Embryonic facial prominence (tissue), 1 donor: Measurements from ENCODE around the gene DIAPH1.
A peak's percentile ranks its signal among the peaks of the same experiment; 100 is the strongest.

Source experiments
- DNase-seq: peaks from one replicate; pipeline ENCODE4 v3.0.0-alpha.2; 2016; ENCODE audit errors: extremely low spot score

Gene DIAPH1

DNA sequence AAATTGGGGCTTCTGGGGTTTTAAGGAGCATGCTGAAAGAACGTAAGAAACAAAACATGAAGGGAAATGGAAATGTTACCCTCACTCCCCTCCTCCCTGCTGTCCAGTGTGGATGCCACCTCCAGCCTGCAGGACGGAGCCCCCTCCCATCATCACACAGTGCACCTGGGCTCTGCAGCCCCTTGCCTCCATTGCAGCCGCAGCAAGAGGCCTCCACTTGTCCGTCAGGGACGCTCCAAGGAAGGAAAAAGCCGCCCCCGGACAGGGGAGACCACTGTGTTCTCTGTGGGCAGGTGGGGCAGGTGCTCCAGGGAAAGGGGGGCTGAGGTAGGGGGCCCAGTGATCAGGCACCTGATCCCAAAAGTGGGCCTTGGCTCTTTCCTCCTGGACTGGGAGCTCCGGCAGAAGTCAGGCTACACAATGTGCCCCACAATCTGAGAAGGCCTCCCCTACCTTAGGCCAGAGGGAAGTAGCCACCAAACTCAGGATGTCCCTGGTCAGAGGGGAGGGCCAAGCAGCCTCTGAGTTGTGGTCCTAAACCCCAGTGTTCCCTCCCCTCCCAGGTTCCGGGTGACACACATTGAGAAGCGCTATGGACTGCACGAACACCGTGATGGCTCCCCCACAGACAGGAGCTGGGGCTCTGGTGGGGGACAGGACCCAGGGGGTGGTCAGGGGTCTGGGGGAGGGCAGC, 20.7 kb upstream of the DIAPH1 start:
- no peak for DNase-seq

DNA sequence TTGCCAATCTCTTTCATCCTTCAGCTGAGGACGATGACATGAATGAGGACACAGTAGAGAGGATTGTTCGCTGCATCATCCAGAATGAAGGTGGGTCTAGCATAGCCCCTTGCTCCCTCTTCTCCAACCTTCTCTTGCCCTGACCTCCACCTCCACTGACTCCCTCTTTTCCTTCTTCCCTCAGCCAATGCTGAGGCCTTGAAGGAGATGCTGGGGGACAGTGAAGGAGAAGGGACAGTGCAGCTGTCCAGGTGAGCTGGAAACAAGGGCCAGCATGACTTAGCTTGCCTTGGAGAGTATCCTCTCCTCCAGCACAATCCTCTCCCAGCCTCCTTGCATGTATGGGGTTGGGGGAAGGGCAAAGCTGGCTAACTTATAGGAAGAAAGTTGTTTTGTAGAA, 20.0 kb upstream of the DIAPH1 start:
- DNase-seq = no peak

DNA sequence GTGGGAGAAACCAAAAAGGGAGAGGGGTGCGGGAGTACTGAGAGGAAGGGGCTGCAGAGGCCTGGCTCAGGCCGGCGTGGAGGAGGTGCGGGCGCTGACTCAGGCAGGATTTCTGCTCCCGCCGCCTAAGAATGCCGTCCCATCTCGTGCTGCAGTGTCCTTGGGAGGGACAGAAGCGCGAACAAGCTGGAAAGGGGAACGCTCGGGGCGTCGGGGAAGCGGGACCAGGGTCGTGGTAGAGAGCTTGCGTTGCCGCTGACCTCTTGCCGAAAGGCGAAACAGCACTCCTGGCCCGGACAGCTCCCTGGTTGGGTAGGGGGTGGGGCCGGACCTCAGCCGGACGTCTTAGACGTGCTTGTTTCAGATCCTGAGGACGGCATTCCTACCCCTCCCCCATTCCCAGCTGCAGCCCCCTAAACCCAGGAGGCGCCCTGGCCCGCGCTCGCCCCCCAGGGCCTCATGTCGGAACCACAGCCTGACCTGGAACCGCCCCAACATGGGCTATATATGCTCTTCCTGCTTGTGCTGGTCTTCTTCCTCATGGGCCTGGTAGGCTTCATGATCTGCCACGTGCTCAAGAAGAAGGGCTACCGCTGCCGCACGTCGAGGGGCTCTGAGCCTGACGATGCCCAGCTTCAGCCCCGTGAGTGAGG, 19.1 kb upstream of the DIAPH1 start:
- DNase-seq = no peak

GRCh38 chr5:141637123-141637766, 18.4 kb upstream of the DIAPH1 start:
- no peak for DNase-seq

- peak; percentile 79 for DNase-seq
Observed at GRCh38 chr5:141636413-141637122, 17.8 kb upstream of the DIAPH1 start, which contains the start of the genes HDAC3 and RELL2. TSS of gene HDAC3 (minus strand) at chr5:141636849. CDS start at chr5:141636790, 59 bp downstream. TSS of gene RELL2 (plus strand) at chr5:141636997. CDS start at chr5:141638226, 1,229 bp downstream.

- DNase-seq = no peak
Observed at GRCh38 chr5:141636106-141636412, 17.3 kb upstream of the DIAPH1 start.

GRCh38 chr5:141635646-141636045, 16.8 kb upstream of the DIAPH1 start:
- no peak for DNase-seq

- DNase-seq = no peak
Observed at GRCh38 chr5:141634720-141635119, 15.9 kb upstream of the DIAPH1 start.

DNA sequence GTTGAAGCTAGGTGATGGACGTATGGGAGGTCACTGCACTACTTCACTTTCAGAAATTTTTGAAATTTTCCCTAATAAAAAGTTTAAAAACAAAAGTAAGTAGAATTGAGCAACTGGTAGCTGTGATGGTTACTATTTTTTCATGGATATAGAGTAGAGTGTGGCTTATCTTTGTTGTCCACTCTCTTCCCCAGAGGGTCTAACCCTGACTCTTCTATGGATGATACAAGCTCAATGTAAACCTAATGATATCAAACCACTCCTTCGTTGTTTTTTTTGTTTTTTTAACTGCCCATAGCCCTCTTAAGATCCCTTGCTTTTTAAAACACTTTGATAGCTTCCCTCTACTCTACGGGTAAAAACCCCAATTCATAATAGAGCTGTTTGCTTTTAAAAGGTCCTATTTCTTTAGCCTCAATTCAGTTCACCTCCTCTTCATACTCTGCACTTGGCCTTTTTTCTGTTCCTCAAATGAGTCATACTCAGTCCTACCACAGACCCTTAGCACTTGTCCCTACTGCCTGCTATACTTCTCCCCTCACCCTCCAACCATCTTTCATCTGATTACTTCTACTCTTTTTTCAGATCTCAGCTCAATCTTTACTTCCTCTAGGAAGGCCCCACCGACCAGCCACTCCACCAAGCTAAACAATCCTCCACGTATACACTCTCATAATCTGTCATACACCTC, 15.2 kb upstream of the DIAPH1 start:
- DNase-seq = no peak

DNA sequence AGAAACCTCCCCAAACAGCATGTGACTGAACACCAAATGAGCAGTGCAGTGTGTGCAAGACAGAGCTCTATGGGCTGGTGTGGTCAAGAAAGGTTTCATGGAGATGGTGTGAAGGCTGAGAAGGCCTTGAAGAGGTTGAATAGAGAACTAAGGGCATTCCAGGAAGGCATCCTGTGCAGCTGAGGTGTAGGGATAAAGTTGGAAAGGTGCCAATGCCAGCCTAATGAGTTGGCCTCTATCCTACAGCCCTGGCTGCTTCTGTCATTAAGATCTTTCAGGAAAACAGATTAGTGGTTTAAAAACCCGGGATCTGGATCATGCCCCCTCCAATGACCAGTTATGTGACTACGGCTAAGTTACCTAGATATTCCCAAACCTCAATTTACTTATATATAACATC, 13.8 kb upstream of the DIAPH1 start:
- DNase-seq = no peak

DNA sequence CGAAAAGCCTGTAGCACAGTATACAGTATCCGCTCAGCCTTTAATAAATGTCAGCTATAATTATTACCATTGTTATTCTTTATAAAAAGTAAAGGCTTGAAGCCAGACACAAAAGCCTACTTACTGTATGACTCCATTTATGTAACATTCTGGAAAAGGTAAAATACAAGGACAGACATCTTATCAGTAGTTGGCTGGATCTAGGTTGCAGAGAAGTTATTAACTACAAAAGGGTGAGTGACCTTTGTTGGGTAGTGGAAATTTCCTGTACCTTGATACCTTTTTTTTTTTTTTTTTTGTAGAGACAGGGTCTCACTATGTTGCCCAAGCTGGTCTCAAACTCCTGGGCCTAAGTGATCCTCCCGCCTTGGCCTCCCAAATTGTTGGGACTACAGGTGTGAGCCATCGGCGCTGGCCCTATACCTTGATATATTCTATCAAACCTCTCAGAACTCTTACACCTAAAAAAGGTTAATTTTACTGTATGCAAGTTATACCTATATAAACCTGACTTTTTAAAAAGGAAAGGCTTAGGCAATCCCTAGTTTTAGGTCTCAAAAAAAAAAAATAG, 11.9 kb upstream of the DIAPH1 start:
- DNase-seq = no peak

DNA sequence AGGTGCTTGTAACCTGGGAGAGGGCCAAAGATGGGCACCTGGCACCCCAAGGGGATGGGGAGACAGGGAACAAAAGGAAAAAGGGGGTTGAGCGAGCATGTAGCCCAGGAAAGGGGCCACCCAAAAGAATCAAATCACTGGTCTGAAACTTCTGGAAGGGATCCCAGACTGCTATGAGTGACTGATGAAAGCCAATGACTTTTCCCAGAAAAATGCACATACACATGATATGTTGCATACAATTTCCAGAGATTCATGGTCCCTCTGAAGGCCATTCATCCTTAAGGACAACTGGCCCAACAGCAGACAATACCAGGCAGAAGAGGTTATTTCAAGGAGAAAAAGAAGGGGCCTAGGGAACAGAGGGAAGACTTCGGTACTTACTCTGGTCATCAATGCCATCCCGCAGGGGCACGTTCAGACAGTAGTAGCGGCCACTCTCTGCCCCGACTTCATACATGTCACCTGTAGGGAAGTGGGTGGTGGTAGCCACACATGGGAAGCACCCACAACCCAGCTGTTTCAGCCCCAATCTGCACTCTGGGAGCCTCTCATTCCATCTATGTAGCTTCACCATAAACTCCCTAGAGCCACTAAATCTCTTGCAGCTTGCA, 9.5 kb upstream of the DIAPH1 start:
- DNase-seq = no peak

DNA sequence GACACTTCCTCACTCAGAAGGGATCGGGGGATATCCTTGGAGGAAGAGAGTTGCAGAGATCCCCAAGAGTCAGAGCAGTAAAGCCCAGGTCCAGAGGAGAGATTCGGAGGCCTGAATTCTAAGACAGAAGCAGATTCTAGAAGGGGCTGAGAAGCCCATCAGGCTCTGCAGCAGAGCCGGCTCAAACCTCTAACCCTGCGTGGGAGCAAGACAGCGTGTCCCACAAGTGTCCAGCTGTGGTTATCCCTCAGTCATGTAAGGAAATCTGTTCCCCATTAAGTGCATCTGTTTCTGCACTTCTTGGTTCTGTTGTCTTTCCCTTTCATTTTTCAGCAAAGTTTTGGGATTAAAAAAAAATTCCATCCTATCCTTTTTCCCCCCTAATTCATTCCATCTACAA, 4.8 kb upstream of the DIAPH1 start:
- no peak for DNase-seq

GRCh38 chr5:141623186-141623585, 4.4 kb upstream of the DIAPH1 start:
- no peak for DNase-seq

DNA sequence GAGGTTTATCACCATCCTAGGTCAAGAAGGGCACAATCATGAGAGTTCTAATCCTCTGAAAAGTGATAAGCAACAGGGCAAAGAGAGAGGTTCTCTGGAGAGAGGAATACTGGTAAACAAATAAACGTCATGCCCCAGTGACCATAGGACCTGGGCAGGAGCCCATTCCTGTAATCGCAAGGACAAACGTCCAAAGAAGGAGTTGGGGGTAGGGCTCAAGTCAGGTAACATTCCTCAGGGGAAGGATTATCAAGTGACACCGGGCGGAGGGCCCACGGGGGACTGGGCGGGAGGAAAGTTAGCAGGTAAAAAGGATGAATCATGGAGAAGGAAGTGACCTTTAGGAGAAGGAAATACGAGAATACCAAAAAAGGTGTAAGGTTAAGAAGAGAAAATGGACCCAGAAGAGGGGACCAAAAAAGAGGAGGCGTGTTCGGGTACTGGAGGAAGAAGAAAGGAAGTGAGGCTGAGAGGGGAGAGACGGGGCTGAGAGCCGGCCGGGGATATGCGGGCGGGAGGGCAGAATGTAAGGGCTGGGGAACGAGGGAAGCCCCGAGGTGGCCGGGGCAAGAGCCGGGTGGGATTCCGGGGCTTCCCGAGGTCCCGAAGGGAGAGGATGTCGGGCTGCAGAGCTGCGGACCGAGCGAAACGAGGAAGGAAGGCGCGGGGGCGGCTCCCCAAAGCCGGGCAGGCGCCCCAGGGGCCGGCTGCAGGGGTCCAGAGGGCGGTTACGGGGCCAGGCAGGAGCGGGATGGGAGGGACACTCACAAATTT, 583 bp downstream of the DIAPH1 start:
- no peak for DNase-seq

- DNase-seq = no peak
Observed at GRCh38 chr5:141617682-141618029, 1.1 kb downstream of the DIAPH1 start.

- no peak for DNase-seq
Observed at GRCh38 chr5:141617128-141617527, 1.7 kb downstream of the DIAPH1 start.

DNA sequence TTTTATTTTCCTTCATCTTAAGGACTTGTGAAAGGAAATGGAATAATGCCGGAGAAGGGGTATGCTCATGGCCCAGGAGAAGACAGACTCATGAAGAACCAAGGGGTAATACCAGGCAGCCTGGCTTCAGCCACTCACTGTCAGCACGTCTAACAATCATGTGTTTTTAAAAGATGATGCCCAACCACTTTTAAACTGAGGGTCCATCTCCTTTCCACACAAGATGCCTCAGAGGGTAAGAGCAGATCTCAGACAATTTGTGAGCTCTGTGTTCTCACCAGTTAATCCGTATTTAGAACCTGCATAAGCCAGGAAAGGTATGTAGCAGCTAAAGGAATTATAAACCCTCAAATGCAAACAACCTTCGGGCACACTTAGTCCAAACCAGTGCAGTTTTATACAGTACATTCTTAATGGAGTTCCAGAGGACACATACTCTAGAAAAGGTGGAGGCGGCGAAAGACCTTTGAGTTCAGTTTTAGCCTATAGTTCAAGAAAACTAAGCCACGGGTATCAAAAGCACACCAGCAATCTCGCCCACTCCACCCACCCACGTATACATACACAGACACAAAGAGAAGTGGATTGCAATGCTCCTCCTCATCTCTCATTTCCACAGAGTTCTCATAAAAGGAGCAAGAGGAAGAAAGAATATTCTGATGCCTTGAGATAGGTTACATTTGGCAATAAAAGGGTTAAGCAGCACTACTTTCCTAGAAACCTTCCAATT, 2.6 kb downstream of the DIAPH1 start:
- DNase-seq = no peak

DNA sequence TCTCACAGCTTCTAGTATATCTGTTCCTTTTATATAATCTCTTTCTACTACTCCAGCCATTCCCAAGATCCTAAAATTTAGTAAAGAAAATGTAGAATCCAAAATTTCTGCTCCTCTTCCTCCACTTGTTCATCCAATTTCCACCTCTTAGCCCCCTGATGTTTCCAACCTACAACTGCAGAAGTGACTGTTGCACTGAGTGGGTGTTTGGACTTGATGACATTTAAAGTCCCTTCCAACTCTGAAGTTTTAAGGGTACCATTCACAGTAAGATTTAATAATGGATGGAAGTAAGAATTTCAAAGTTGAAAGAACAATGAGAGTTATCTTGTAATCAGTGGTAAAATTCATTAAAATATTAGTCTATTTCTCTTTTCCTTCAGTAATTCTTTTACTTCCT, 5.5 kb downstream of the DIAPH1 start:
- no peak for DNase-seq

DNA sequence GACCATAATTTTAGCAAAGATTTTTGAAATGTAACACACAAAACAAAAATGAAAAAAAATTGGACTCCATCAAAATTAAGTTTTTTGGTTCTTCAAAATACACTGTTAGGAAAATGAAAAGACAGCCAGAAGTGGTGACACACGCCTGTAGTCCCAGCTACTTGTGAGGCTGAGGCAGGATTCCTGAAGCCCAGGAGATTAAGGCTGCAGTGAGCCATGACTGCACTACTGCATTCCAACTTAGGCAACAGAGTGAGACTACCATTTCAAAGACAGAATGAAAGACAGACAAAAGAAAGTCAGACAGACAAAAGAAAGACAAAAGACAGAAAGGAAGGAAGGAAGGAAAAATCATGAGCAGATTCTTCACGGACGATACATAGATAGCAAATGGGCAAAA, 7.5 kb downstream of the DIAPH1 start:
- DNase-seq = no peak
